WTC11 (cell line): ENCODE data around the gene DOK4. TPM values are rescaled to one million over a fixed set of nuclear protein-coding genes. Genes with fewer than 3 reads are reported as not detected.

Experiments
- AFF4 ChIP-seq: sonication (generic); formaldehyde crosslinking; IDR thresholded peaks from 2 replicates; pipeline ENCODE4 v1.8.1; 2023; ENCODE audit warnings: mild to moderate bottlenecking, missing genetic modification reagents, borderline replicate concordance
- CBFB ChIP-seq: sonication (generic); formaldehyde crosslinking; IDR thresholded peaks from 2 replicates; pipeline ENCODE4 v1.8.1; 2022; ENCODE audit warnings: mild to moderate bottlenecking, low read depth, missing genetic modification reagents
- CREB1 ChIP-seq: sonication (generic); formaldehyde crosslinking; IDR thresholded peaks from 2 replicates; pipeline ENCODE4 v1.8.0; 2023; ENCODE audit warnings: mild to moderate bottlenecking, missing genetic modification reagents
- ELF4 ChIP-seq: sonication (generic); formaldehyde crosslinking; IDR thresholded peaks from 2 replicates; pipeline ENCODE4 v1.8.1; 2022; ENCODE audit warnings: low read depth, mild to moderate bottlenecking, moderate library complexity, missing genetic modification reagents
- ERG ChIP-seq: fragments of 250-450 bp; sonication (Bioruptor Pico); IDR thresholded peaks from 2 replicates; pipeline ENCODE4 v1.8.0; 2021; ENCODE audit warnings: mild to moderate bottlenecking
- FOXK1 ChIP-seq: sonication (generic); formaldehyde crosslinking; IDR thresholded peaks from 2 replicates; pipeline ENCODE4 v1.8.0; 2022; ENCODE audit warnings: mild to moderate bottlenecking, moderate library complexity, missing genetic modification reagents
- FOXP4 ChIP-seq: sonication (generic); formaldehyde crosslinking; IDR thresholded peaks from 2 replicates; pipeline ENCODE4 v1.8.0; 2022; ENCODE audit warnings: mild to moderate bottlenecking, missing genetic modification reagents
- HMGA2 ChIP-seq: fragments of 250-450 bp; sonication (Bioruptor Pico); IDR thresholded peaks from 2 replicates; pipeline ENCODE4 v1.4.0; 2021; ENCODE audit warnings: mild to moderate bottlenecking, moderate library complexity
- IRF1 ChIP-seq: sonication (generic); formaldehyde crosslinking; IDR thresholded peaks from 2 replicates; pipeline ENCODE4 v1.8.0; 2023; ENCODE audit warnings: missing genetic modification reagents
- JAZF1 ChIP-seq: fragments of 250-450 bp; sonication (Bioruptor Pico); IDR thresholded peaks from 2 replicates; pipeline ENCODE4 v1.9.0; 2021; ENCODE audit warnings: moderate library complexity, mild to moderate bottlenecking, inconsistent platforms
- JUN ChIP-seq: sonication (generic); formaldehyde crosslinking; IDR thresholded peaks from 2 replicates; pipeline ENCODE4 v1.8.0; 2023; ENCODE audit warnings: mild to moderate bottlenecking, missing genetic modification reagents
- MYBL2 ChIP-seq: sonication (generic); formaldehyde crosslinking; IDR thresholded peaks from 2 replicates; pipeline ENCODE4 v1.8.1; 2023; ENCODE audit warnings: mild to moderate bottlenecking, moderate library complexity, missing genetic modification reagents
- NFATC4 ChIP-seq: fragments of 250-450 bp; sonication (Bioruptor Pico); IDR thresholded peaks from 2 replicates; pipeline ENCODE4 v1.9.0; 2021; ENCODE audit warnings: mild to moderate bottlenecking
- NFYB ChIP-seq: sonication (generic); formaldehyde crosslinking; conservative IDR thresholded peaks from 2 replicates; pipeline ENCODE4 v1.8.0; 2022; ENCODE audit warnings: low read depth, missing genetic modification reagents
- RELA ChIP-seq: sonication (generic); formaldehyde crosslinking; IDR thresholded peaks from 2 replicates; pipeline ENCODE4 v1.8.1; 2022; ENCODE audit warnings: missing genetic modification reagents, mild to moderate bottlenecking, borderline replicate concordance
- TEAD1 ChIP-seq: sonication (generic); formaldehyde crosslinking; IDR thresholded peaks from 2 replicates; pipeline ENCODE4 v1.8.0; 2022; ENCODE audit warnings: mild to moderate bottlenecking, missing genetic modification reagents
- USF2 ChIP-seq: sonication (generic); formaldehyde crosslinking; IDR thresholded peaks from 2 replicates; pipeline ENCODE4 v1.8.1; 2023; ENCODE audit warnings: mild to moderate bottlenecking, missing genetic modification reagents, moderate library complexity
- ZMAT4 ChIP-seq: fragments of 250-450 bp; sonication (Bioruptor Pico); IDR thresholded peaks from 2 replicates; pipeline ENCODE4 v1.9.0; 2021; ENCODE audit warnings: mild to moderate bottlenecking
- ZNF281 ChIP-seq: sonication (generic); formaldehyde crosslinking; IDR thresholded peaks from 2 replicates; pipeline ENCODE4 v1.8.0; 2023; ENCODE audit warnings: mild to moderate bottlenecking, missing genetic modification reagents
- total RNA-seq: library from RNA; stranded (reverse); gene quantifications from 3 replicates; pipeline ENCODE4 v1.2.3, GENCODE V29; 2021
- TF ChIP-seq, protein P1 (sequence below): sonication (generic); formaldehyde crosslinking; IDR thresholded peaks from 2 replicates; pipeline ENCODE4 v1.8.0; 2023; ENCODE audit warnings: missing genetic modification reagents, mild to moderate bottlenecking, borderline replicate concordance
- TF ChIP-seq, protein P2 (sequence below): sonication (generic); formaldehyde crosslinking; IDR thresholded peaks from 2 replicates; pipeline ENCODE4 v1.8.0; 2022; ENCODE audit warnings: mild to moderate bottlenecking, missing genetic modification reagents

The DOK4 gene
- total RNA-seq, 1 experiment from 2014 or later = 25.0 TPM

GRCh38 chr16:57479205-57479975 lies 6.9 kb downstream of the DOK4 start (continued):
- TF ChIP-seq ELF4 (CRISPR knock-in tag) = no peak
- no peak for TF ChIP-seq NFATC4 (CRISPR knock-in tag)
- no peak for TF ChIP-seq JAZF1
- no peak for TF ChIP-seq CREB1 (CRISPR knock-in tag)
- TF ChIP-seq AFF4 (CRISPR knock-in tag) = no peak
- no peak for TF ChIP-seq JUN (CRISPR knock-in tag)
- TF ChIP-seq IRF1 (CRISPR knock-in tag) = no peak
- TF ChIP-seq TEAD1 (CRISPR knock-in tag) = 0 out of 2 replicates have a peak, but pooled peaks have one; percentile 41
- TF ChIP-seq FOXK1 = no peak
- no peak for TF ChIP-seq MYBL2
- TF ChIP-seq, protein P1, sequence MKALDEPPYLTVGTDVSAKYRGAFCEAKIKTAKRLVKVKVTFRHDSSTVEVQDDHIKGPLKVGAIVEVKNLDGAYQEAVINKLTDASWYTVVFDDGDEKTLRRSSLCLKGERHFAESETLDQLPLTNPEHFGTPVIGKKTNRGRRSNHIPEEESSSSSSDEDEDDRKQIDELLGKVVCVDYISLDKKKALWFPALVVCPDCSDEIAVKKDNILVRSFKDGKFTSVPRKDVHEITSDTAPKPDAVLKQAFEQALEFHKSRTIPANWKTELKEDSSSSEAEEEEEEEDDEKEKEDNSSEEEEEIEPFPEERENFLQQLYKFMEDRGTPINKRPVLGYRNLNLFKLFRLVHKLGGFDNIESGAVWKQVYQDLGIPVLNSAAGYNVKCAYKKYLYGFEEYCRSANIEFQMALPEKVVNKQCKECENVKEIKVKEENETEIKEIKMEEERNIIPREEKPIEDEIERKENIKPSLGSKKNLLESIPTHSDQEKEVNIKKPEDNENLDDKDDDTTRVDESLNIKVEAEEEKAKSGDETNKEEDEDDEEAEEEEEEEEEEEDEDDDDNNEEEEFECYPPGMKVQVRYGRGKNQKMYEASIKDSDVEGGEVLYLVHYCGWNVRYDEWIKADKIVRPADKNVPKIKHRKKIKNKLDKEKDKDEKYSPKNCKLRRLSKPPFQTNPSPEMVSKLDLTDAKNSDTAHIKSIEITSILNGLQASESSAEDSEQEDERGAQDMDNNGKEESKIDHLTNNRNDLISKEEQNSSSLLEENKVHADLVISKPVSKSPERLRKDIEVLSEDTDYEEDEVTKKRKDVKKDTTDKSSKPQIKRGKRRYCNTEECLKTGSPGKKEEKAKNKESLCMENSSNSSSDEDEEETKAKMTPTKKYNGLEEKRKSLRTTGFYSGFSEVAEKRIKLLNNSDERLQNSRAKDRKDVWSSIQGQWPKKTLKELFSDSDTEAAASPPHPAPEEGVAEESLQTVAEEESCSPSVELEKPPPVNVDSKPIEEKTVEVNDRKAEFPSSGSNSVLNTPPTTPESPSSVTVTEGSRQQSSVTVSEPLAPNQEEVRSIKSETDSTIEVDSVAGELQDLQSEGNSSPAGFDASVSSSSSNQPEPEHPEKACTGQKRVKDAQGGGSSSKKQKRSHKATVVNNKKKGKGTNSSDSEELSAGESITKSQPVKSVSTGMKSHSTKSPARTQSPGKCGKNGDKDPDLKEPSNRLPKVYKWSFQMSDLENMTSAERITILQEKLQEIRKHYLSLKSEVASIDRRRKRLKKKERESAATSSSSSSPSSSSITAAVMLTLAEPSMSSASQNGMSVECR (CRISPR knock-in tag) = 0 out of 2 replicates have a peak, but pooled peaks have one; percentile 63
- TF ChIP-seq CBFB (CRISPR knock-in tag) = no peak
- TF ChIP-seq RELA (CRISPR knock-in tag) = 0 out of 2 replicates have a peak, but pooled peaks have one; percentile 25
- no peak for TF ChIP-seq ZMAT4 (CRISPR knock-in tag)
- TF ChIP-seq ZNF281 = no peak
- peak; percentile 48; the same call in 1 of the 2 replicates for TF ChIP-seq FOXP4
- no peak for TF ChIP-seq ERG (CRISPR knock-in tag)
- TF ChIP-seq HMGA2 (CRISPR knock-in tag) = no peak
- no peak for TF ChIP-seq USF2 (CRISPR knock-in tag)
- TF ChIP-seq NFYB = no peak
- TF ChIP-seq, protein P2, sequence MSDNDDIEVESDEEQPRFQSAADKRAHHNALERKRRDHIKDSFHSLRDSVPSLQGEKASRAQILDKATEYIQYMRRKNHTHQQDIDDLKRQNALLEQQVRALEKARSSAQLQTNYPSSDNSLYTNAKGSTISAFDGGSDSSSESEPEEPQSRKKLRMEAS (CRISPR knock-in tag) = peak; percentile 65
